ENCODE measurements around the gene HOXD9.

HOXD9 gene
- total RNA-seq, result 0 reads per million in 2 donors

GRCh38 chr2:176122683-176123410 is at the start of gene HOXD9:
Gene HOXD9 (plus strand): TSS chr2:176122719. CDS start chr2:176122769, 50 bp downstream.
- DNase-seq, result no peak

- no peak for DNase-seq
Measured at GRCh38 chr2:176072951-176073904, 49.3 kb upstream of the HOXD9 start.

- DNase-seq, result no peak
Measured at GRCh38 chr2:176074919-176075425, 47.5 kb upstream of the HOXD9 start.

- no peak for DNase-seq
Measured at GRCh38 chr2:176075481-176075880, 47.0 kb upstream of the HOXD9 start.

- DNase-seq, result no peak
Measured at GRCh38 chr2:176076063-176076462, 46.5 kb upstream of the HOXD9 start.

- no peak for DNase-seq
Measured at GRCh38 chr2:176076796-176077195, 45.7 kb upstream of the HOXD9 start.

GRCh38 chr2:176078541-176079284 is 43.8 kb upstream of the HOXD9 start:
- no peak for DNase-seq

GRCh38 chr2:176079285-176079830 is 43.2 kb upstream of the HOXD9 start:
- DNase-seq, result no peak

GRCh38 chr2:176079831-176080539 is 42.5 kb upstream of the HOXD9 start:
- DNase-seq, result no peak

GRCh38 chr2:176080540-176081375 is 41.8 kb upstream of the HOXD9 start:
- DNase-seq, result no peak

GRCh38 chr2:176081376-176081836 is 41.1 kb upstream of the HOXD9 start:
- DNase-seq, result no peak

- no peak for DNase-seq
Measured at GRCh38 chr2:176081837-176082524, 40.5 kb upstream of the HOXD9 start.

- no peak for DNase-seq
Measured at GRCh38 chr2:176082525-176082823, 40.0 kb upstream of the HOXD9 start.

- no peak for DNase-seq
Measured at GRCh38 chr2:176082824-176083751, 39.4 kb upstream of the HOXD9 start.

GRCh38 chr2:176083796-176084261 is 38.7 kb upstream of the HOXD9 start, which contains the start of gene EVX2:
Gene EVX2 (minus strand): TSS chr2:176083962. CDS start chr2:176083776, 186 bp downstream.
- no peak for DNase-seq

GRCh38 chr2:176084611-176085119 is 37.9 kb upstream of the HOXD9 start:
- DNase-seq, result no peak

GRCh38 chr2:176085120-176085788 is 37.3 kb upstream of the HOXD9 start:
- DNase-seq, result no peak
